ENCODE data around the gene PAH. TPM values are rescaled to one million over a fixed set of nuclear protein-coding genes. Genes with fewer than 3 reads are reported as not detected.

The PAH gene
- total and polyA plus RNA-seq, 2 of the 13 experiments (the other 11 are each of a cell fraction or from before 2014, with no cell fraction given), result 192 to 451 TPM

DNA sequence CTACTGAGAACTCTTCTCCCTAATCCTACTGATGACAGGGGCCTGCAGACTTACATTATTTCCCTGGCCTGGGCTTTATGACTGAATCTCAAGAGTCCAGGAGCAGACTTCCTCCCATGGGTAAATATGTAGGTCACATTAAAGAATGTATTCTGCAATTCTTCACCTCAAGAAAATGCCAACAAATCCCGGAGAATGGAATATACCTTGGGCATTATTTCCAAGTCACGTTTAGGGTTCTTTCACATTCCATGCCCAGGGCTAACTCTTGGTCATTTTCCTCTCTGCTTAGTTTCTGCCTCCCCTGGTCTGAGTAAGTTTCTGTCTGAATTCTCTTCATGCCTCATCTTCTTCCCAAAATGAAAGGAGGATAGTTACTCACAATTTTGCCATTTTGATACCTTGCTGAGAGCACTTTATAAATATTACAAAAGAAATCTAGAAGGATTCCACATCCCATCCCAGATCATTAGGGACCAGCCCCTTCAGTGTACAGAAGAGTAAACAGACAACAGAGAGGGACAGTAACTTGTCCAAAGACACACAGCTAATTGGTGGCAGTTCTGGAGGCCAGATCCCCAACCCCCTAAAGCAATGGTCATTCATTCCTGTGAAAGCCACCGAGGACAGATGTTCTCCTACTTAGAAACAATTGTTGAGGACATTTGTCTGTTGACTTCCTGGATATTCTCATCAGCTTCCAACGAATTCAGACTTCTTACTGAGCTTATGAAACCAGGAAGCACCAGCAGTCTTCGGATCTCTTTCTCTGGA lies 605 bp downstream of the PAH start (continued):
- TF ChIP-seq E2F5 (CRISPR knock-in tag; conservative IDR thresholded peaks at IDR 0.05) (no peak), HOXD1 (CRISPR knock-in tag; IDR thresholded peaks at IDR 0.05) (no peak), CHD4 (IDR thresholded peaks at IDR 0.05; ENCODE audit: borderline replicate concordance, low read length) (no peak; the same call in 1 of the 2 replicates), TERF1 (CRISPR knock-in tag; IDR thresholded peaks at IDR 0.05) (no peak), KDM5A (IDR thresholded peaks at IDR 0.05; ENCODE audit: borderline replicate concordance, low read length) (peak; percentile 29; the same call in 1 of the 2 replicates), ZNF121 (CRISPR knock-in tag; IDR thresholded peaks at IDR 0.05) (no peak), ZMYM3 (CRISPR knock-in tag; IDR thresholded peaks at IDR 0.05) (peak; percentile 51; the same call in 1 of the 2 replicates), ZNF207 (IDR thresholded peaks at IDR 0.05; ENCODE audit: borderline replicate concordance) (no peak), RCOR2 (CRISPR knock-in tag; IDR thresholded peaks at IDR 0.05) (no peak), JUNB (CRISPR knock-in tag; IDR thresholded peaks at IDR 0.05; ENCODE audit: borderline replicate concordance) (no peak), MTA3 (CRISPR knock-in tag; IDR thresholded peaks at IDR 0.05) (no peak)
- TF ChIP-seq, protein P1, sequence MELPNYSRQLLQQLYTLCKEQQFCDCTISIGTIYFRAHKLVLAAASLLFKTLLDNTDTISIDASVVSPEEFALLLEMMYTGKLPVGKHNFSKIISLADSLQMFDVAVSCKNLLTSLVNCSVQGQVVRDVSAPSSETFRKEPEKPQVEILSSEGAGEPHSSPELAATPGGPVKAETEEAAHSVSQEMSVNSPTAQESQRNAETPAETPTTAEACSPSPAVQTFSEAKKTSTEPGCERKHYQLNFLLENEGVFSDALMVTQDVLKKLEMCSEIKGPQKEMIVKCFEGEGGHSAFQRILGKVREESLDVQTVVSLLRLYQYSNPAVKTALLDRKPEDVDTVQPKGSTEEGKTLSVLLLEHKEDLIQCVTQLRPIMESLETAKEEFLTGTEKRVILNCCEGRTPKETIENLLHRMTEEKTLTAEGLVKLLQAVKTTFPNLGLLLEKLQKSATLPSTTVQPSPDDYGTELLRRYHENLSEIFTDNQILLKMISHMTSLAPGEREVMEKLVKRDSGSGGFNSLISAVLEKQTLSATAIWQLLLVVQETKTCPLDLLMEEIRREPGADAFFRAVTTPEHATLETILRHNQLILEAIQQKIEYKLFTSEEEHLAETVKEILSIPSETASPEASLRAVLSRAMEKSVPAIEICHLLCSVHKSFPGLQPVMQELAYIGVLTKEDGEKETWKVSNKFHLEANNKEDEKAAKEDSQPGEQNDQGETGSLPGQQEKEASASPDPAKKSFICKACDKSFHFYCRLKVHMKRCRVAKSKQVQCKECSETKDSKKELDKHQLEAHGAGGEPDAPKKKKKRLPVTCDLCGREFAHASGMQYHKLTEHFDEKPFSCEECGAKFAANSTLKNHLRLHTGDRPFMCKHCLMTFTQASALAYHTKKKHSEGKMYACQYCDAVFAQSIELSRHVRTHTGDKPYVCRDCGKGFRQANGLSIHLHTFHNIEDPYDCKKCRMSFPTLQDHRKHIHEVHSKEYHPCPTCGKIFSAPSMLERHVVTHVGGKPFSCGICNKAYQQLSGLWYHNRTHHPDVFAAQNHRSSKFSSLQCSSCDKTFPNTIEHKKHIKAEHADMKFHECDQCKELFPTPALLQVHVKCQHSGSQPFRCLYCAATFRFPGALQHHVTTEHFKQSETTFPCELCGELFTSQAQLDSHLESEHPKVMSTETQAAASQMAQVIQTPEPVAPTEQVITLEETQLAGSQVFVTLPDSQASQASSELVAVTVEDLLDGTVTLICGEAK (IDR thresholded peaks at IDR 0.05), result no peak
- TF ChIP-seq, protein P1 (CRISPR knock-in tag; IDR thresholded peaks at IDR 0.05), result no peak
- TF ChIP-seq, protein P2, sequence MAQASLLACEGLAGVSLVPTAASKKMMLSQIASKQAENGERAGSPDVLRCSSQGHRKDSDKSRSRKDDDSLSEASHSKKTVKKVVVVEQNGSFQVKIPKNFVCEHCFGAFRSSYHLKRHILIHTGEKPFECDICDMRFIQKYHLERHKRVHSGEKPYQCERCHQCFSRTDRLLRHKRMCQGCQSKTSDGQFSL (CRISPR knock-in tag; IDR thresholded peaks at IDR 0.05), result no peak
- TF ChIP-seq, protein P3, sequence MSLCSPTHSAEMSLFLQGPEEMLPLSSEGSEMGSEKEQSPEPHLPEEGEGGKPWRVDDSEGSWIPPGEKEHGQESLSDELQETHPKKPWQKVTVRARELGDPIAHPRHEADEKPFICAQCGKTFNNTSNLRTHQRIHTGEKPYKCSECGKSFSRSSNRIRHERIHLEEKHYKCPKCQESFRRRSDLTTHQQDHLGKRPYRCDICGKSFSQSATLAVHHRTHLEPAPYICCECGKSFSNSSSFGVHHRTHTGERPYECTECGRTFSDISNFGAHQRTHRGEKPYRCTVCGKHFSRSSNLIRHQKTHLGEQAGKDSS (CRISPR knock-in tag; IDR thresholded peaks at IDR 0.05; ENCODE audit: borderline replicate concordance, low read depth), result no peak

Measured in HepG2 (cell line).